ENCODE results near the gene TGIF2. TPM values are rescaled to one million over a fixed set of nuclear protein-coding genes. Genes with fewer than 3 reads are reported as not detected.

TGIF2 gene
- total and polyA plus RNA-seq, 2 of the 13 experiments (the other 11 are each of a cell fraction or from before 2014, with no cell fraction given), result 41.3 to 53.9 TPM

DNA sequence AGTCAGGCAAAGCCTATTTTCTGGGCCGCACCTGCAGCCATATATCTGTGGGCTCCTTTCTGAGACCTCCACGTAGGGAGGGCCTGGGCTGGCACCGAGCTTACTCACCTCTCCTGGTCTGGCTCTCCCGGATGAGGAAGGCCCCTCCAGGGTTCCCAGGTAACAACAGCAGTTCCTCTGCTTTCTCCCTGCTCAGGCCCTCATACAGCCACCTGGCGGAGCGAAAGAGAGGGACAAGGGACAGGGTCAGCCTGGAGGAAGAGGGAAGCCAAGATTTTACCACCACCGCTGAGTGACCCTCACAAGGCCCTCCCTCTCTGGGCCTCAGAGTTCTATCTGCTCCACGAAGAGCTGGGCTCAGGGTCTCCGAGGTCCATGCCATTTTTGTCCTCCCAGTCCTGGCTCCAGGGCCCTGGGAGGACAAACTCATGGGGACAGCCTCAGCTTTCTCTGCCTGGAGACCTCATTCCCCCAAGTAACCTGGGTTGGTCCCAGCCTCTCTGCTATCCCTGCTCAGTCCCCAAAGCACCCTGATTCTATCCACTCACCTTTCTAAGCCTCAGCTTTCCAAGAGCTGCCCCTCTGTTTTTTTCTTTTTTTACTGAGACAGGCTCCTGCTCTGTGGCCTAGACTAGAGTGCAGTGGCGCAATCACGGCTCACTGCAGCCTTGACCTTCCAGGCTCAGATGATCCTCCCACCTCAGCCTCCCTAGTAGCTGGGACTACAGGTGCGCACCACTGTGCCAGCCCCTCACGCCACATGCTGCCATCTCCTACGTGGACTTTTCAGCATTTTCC is 59.3 kb downstream of the TGIF2 start (continued):
- TF ChIP-seq ATF2 (CRISPR knock-in tag; IDR thresholded peaks at IDR 0.05) (peak; percentile 38; the same call in 1 of the 2 replicates), ZNF570 (CRISPR knock-in tag; IDR thresholded peaks at IDR 0.05; ENCODE audit: borderline replicate concordance) (no peak), ZNF816 (CRISPR knock-in tag; IDR thresholded peaks at IDR 0.05; ENCODE audit: borderline replicate concordance) (no peak), KLF16 (CRISPR knock-in tag; IDR thresholded peaks at IDR 0.05) (peak in 1 of 2 experiments; percentile 21; a peak in 2 of 4 replicates), TAF1 (CRISPR knock-in tag; IDR thresholded peaks at IDR 0.05) (no peak), ZNF549 (CRISPR knock-in tag; IDR thresholded peaks at IDR 0.05) (no peak), ASH2L (IDR thresholded peaks at IDR 0.05; ENCODE audit: insufficient read length, low read depth, low read length) (no peak), HNF4A (CRISPR knock-in tag; IDR thresholded peaks at IDR 0.05) (peak; percentile 72), ZFAT (CRISPR knock-in tag; conservative IDR thresholded peaks at IDR 0.05) (no peak), SAP130 (CRISPR knock-in tag; IDR thresholded peaks at IDR 0.05; ENCODE audit: low read depth) (peak; percentile 38), ZNF589 (CRISPR knock-in tag; conservative IDR thresholded peaks at IDR 0.05) (no peak), TBL1XR1 (IDR thresholded peaks at IDR 0.05; ENCODE audit: borderline replicate concordance, low read length, partially characterized antibody) (no peak), ZNF331 (CRISPR knock-in tag; IDR thresholded peaks at IDR 0.05) (peak; percentile 74; the same call in 1 of the 2 replicates), ETV6 (CRISPR knock-in tag; conservative IDR thresholded peaks at IDR 0.05) (peak; percentile 33; the same call in 1 of the 2 replicates), SNAPC2 (CRISPR knock-in tag; IDR thresholded peaks at IDR 0.05) (0 out of 2 replicates have a peak, but pooled peaks have one; percentile 70), ZNF724P (CRISPR knock-in tag; IDR thresholded peaks at IDR 0.05; ENCODE audit: borderline replicate concordance) (no peak; the same call in 1 of the 2 replicates), CC2D1A (CRISPR knock-in tag; IDR thresholded peaks at IDR 0.05) (no peak), ESRRA (CRISPR knock-in tag; IDR thresholded peaks at IDR 0.05; ENCODE audit: low read depth) (0 out of 2 replicates have a peak, but pooled peaks have one; percentile 56), ZNF136 (CRISPR knock-in tag; IDR thresholded peaks at IDR 0.05; ENCODE audit: low read depth) (no peak), PHF20 (CRISPR knock-in tag; IDR thresholded peaks at IDR 0.05) (peak; percentile 52; the same call in 1 of the 2 replicates), RNF2 (conservative IDR thresholded peaks at IDR 0.05; ENCODE audit: low read depth) (no peak)
- TF ChIP-seq, protein P1, sequence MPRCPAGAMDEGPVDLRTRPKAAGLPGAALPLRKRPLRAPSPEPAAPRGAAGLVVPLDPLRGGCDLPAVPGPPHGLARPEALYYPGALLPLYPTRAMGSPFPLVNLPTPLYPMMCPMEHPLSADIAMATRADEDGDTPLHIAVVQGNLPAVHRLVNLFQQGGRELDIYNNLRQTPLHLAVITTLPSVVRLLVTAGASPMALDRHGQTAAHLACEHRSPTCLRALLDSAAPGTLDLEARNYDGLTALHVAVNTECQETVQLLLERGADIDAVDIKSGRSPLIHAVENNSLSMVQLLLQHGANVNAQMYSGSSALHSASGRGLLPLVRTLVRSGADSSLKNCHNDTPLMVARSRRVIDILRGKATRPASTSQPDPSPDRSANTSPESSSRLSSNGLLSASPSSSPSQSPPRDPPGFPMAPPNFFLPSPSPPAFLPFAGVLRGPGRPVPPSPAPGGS (CRISPR knock-in tag; IDR thresholded peaks at IDR 0.05), result peak; percentile 65
- TF ChIP-seq, protein P2, sequence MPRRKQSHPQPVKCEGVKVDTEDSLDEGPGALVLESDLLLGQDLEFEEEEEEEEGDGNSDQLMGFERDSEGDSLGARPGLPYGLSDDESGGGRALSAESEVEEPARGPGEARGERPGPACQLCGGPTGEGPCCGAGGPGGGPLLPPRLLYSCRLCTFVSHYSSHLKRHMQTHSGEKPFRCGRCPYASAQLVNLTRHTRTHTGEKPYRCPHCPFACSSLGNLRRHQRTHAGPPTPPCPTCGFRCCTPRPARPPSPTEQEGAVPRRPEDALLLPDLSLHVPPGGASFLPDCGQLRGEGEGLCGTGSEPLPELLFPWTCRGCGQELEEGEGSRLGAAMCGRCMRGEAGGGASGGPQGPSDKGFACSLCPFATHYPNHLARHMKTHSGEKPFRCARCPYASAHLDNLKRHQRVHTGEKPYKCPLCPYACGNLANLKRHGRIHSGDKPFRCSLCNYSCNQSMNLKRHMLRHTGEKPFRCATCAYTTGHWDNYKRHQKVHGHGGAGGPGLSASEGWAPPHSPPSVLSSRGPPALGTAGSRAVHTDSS (CRISPR knock-in tag; conservative IDR thresholded peaks at IDR 0.05), result no peak
- TF ChIP-seq, protein P3, sequence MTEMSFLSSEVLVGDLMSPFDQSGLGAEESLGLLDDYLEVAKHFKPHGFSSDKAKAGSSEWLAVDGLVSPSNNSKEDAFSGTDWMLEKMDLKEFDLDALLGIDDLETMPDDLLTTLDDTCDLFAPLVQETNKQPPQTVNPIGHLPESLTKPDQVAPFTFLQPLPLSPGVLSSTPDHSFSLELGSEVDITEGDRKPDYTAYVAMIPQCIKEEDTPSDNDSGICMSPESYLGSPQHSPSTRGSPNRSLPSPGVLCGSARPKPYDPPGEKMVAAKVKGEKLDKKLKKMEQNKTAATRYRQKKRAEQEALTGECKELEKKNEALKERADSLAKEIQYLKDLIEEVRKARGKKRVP (CRISPR knock-in tag; IDR thresholded peaks at IDR 0.05), result no peak
- TF ChIP-seq, protein P4, sequence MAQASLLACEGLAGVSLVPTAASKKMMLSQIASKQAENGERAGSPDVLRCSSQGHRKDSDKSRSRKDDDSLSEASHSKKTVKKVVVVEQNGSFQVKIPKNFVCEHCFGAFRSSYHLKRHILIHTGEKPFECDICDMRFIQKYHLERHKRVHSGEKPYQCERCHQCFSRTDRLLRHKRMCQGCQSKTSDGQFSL (CRISPR knock-in tag; IDR thresholded peaks at IDR 0.05), result no peak; the same call in 1 of the 2 replicates
